ENCODE data around the gene RPS3.
"Not testable (repeated sequence)": the region's sequence is repeated elsewhere in the genome, so short reads cannot be mapped to it uniquely, and the experiment has no call there.

RPS3 gene

GRCh38 chr11:75376175-75376574 lies 23.1 kb upstream of the RPS3 start:
- H3K4me3 ChIP-seq (ENCODE audit: low read length): no peak overlapping the region
- DNase-seq (ENCODE audit: low read depth, low spot score): no peak

GRCh38 chr11:75378776-75379175 lies 20.5 kb upstream of the RPS3 start:
- not testable (repeated sequence) for H3K4me3 ChIP-seq (ENCODE audit: low read length); DNase-seq (ENCODE audit: low read depth, low spot score)

- no peak overlapping the region for H3K4me3 ChIP-seq (ENCODE audit: low read length)
- no peak for DNase-seq (ENCODE audit: low read depth, low spot score)
Measured at GRCh38 chr11:75380245-75380644, 19.1 kb upstream of the RPS3 start.

GRCh38 chr11:75380716-75381420 lies 18.4 kb upstream of the RPS3 start:
- no peak for DNase-seq (ENCODE audit: low read depth, low spot score)
- no peak overlapping the region for H3K4me3 ChIP-seq (ENCODE audit: low read length)

GRCh38 chr11:75383246-75383645 lies 16.1 kb upstream of the RPS3 start:
- no peak for DNase-seq (ENCODE audit: low read depth, low spot score)
- H3K4me3 ChIP-seq (ENCODE audit: low read length): no peak overlapping the region

GRCh38 chr11:75384438-75385080 lies 14.8 kb upstream of the RPS3 start:
- no peak overlapping the region for H3K4me3 ChIP-seq (ENCODE audit: low read length)
- peak; percentile 54 for DNase-seq (ENCODE audit: low read depth, low spot score)

GRCh38 chr11:75386942-75387630 lies 12.2 kb upstream of the RPS3 start:
- DNase-seq (ENCODE audit: low read depth, low spot score): no peak
- no peak overlapping the region for H3K4me3 ChIP-seq (ENCODE audit: low read length)

- H3K4me3 ChIP-seq (ENCODE audit: low read length): no peak overlapping the region
- DNase-seq (ENCODE audit: low read depth, low spot score): no peak
Measured at GRCh38 chr11:75387736-75388294, 11.5 kb upstream of the RPS3 start.

GRCh38 chr11:75388386-75389275 lies 10.7 kb upstream of the RPS3 start:
- no peak overlapping the region for H3K4me3 ChIP-seq (ENCODE audit: low read length)
- peak; percentile 70 for DNase-seq (ENCODE audit: low read depth, low spot score)

- no peak overlapping the region for H3K4me3 ChIP-seq (ENCODE audit: low read length)
- DNase-seq (ENCODE audit: low read depth, low spot score): no peak
Measured at GRCh38 chr11:75389276-75389605, 10.1 kb upstream of the RPS3 start.

GRCh38 chr11:75389925-75390324 lies 9.4 kb upstream of the RPS3 start:
- DNase-seq (ENCODE audit: low read depth, low spot score): no peak
- H3K4me3 ChIP-seq (ENCODE audit: low read length): no peak overlapping the region

- DNase-seq (ENCODE audit: low read depth, low spot score): no peak
- no peak overlapping the region for H3K4me3 ChIP-seq (ENCODE audit: low read length)
Measured at GRCh38 chr11:75394085-75394840, 5.1 kb upstream of the RPS3 start.

- H3K4me3 ChIP-seq (ENCODE audit: low read length): no peak overlapping the region; the same call in 1 of the 2 replicates
- no peak for DNase-seq (ENCODE audit: low read depth, low spot score)
Measured at GRCh38 chr11:75398906-75399305, 412 bp upstream of the RPS3 start.

- peak overlapping the region; percentile 100 for H3K4me3 ChIP-seq (ENCODE audit: low read length)
- DNase-seq (ENCODE audit: low read depth, low spot score): no peak
Measured at GRCh38 chr11:75400146-75400865, 988 bp downstream of the RPS3 start.

GRCh38 chr11:75402002-75402773 lies 2.9 kb downstream of the RPS3 start:
- DNase-seq (ENCODE audit: low read depth, low spot score): no peak
- H3K4me3 ChIP-seq (ENCODE audit: low read length): no peak overlapping the region

- no peak overlapping the region for H3K4me3 ChIP-seq (ENCODE audit: low read length)
Measured at GRCh38 chr11:75403037-75403436, 3.7 kb downstream of the RPS3 start.

GRCh38 chr11:75403983-75404658 lies 4.8 kb downstream of the RPS3 start:
- no peak overlapping the region for H3K4me3 ChIP-seq (ENCODE audit: low read length)
- no peak for DNase-seq (ENCODE audit: low read depth, low spot score)

More at GRCh38 chr11:75403037-75403436, 3.7 kb downstream of the RPS3 start:
- DNase-seq (ENCODE audit: low read depth, low spot score): no peak
